HEK293 (cell line): ENCODE results near the gene ABCG1.
A peak's percentile ranks its signal among the peaks of the same experiment; 100 is the strongest.

Source experiments
- CTCF ChIA-PET: fragments of 350-600 bp; formaldehyde crosslinking; extraction: SDS; loops from one replicate; lab custom pipeline; 2021; ENCODE audit warnings: antibody characterized with exemption; lab: Yijun Ruan, JAX
- POLR2A ChIA-PET: fragments of 300-600 bp; formaldehyde crosslinking; extraction: SDS; loops from one replicate; lab custom pipeline; 2020; ENCODE audit warnings: antibody characterized with exemption, inconsistent platforms; lab: Yijun Ruan, JAX
- H3K27ac ChIP-seq: fragments of 200-500 bp; sonication (Bioruptor generic); 2 replicates; pipeline ENCODE4 v1.5.1; 2014; ENCODE audit warnings: low read depth, low read length, control low read depth, inconsistent platforms; ENCODE audit errors: extremely low read depth
- H3K36me3 ChIP-seq, 2 experiments: fragments of 200-500 bp in 1 of 2; sonication (Bioruptor generic) in 1 of 2; 1 replicate in 1 of 2; 2 replicates in 1 of 2; pipeline ENCODE4 v1.5.1; 2014 to 2017; ENCODE audit warnings: inconsistent platforms in 2 of 2, low read length in 2 of 2; ENCODE audit not compliant: control insufficient read depth in 2 of 2, insufficient read depth in 1 of 2
- H3K4me1 ChIP-seq: fragments of 200-500 bp; sonication (Bioruptor generic); 2 replicates; pipeline ENCODE4 v1.5.1; 2014; ENCODE audit warnings: mild to moderate bottlenecking, low read length, inconsistent platforms; ENCODE audit not compliant: control insufficient read depth, insufficient read depth
- H3K4me3 ChIP-seq: 2 replicates; pipeline ENCODE4 v1.5.1; 2011; ENCODE audit warnings: low read depth, mild to moderate bottlenecking, control low read depth, low read length, moderate library complexity
- H3K9me3 ChIP-seq: fragments of 200-500 bp; sonication (Bioruptor generic); 2 replicates; pipeline ENCODE4 v1.5.1; 2014; ENCODE audit warnings: low read depth, low read length, inconsistent platforms; ENCODE audit not compliant: control insufficient read depth, insufficient read depth
- GFI1B ChIP-seq: fragments of 450-650 bp; formaldehyde crosslinking; IDR thresholded peaks from 2 replicates; pipeline ENCODE4 v1.5.1; 2016; ENCODE audit warnings: missing biosample characterization, missing genetic modification characterization
- HOXD13 ChIP-seq: sonication (generic); formaldehyde crosslinking; IDR thresholded peaks from 2 replicates; pipeline ENCODE4 v1.8.0; 2022; ENCODE audit warnings: missing genetic modification reagents, borderline replicate concordance
- KLF8 ChIP-seq: fragments of 450-650 bp; formaldehyde crosslinking; IDR thresholded peaks from 2 replicates; pipeline ENCODE4 v1.5.1; 2016; ENCODE audit warnings: missing biosample characterization, missing genetic modification characterization
- MYNN ChIP-seq: fragments of 450-650 bp; formaldehyde crosslinking; IDR thresholded peaks from 2 replicates; pipeline ENCODE4 v1.5.1; 2016; ENCODE audit warnings: missing biosample characterization, missing genetic modification characterization, borderline replicate concordance
- PRDM1 ChIP-seq: fragments of 450-650 bp; formaldehyde crosslinking; IDR thresholded peaks from 2 replicates; pipeline ENCODE4; 2016; ENCODE audit warnings: missing biosample characterization, missing genetic modification characterization
- YY1 ChIP-seq: fragments of 450-650 bp; formaldehyde crosslinking; IDR thresholded peaks from 2 replicates; pipeline ENCODE4 v1.5.1; 2018; ENCODE audit warnings: missing biosample characterization, missing genetic modification characterization
- ZBTB20 ChIP-seq: fragments of 450-650 bp; formaldehyde crosslinking; IDR thresholded peaks from 2 replicates; pipeline ENCODE4 v1.5.1; 2016; ENCODE audit warnings: missing biosample characterization, missing genetic modification characterization
- ZNF10 ChIP-seq: fragments of 450-650 bp; formaldehyde crosslinking; IDR thresholded peaks from 2 replicates; pipeline ENCODE4 v1.5.1; 2017; ENCODE audit warnings: missing biosample characterization, missing genetic modification characterization
- ZNF26 ChIP-seq: fragments of 450-650 bp; formaldehyde crosslinking; IDR thresholded peaks from 2 replicates; pipeline ENCODE4 v1.5.1; 2016; ENCODE audit warnings: missing biosample characterization, missing genetic modification characterization
- ZNF274 ChIP-seq, 2 experiments: fragments of 200-500 bp in 1 of 2; fragments of 450-650 bp in 1 of 2; sonication (Bioruptor generic) in 1 of 2; formaldehyde crosslinking in 1 of 2; IDR thresholded peaks; 2 replicates each; pipeline versions ENCODE4 v1.5.1 to v1.6.1; 2014 to 2016; ENCODE audit warnings: borderline replicate concordance in 1 of 2, inconsistent platforms in 1 of 2, low read length in 1 of 2, missing biosample characterization in 1 of 2, missing genetic modification characterization in 1 of 2
- ZNF302 ChIP-seq: fragments of 450-650 bp; formaldehyde crosslinking; IDR thresholded peaks from 2 replicates; pipeline ENCODE4 v1.5.1; 2016; ENCODE audit warnings: missing biosample characterization, missing genetic modification characterization, low read depth
- ZNF324 ChIP-seq: fragments of 450-650 bp; formaldehyde crosslinking; IDR thresholded peaks from 2 replicates; pipeline ENCODE4 v1.5.1; 2016; ENCODE audit warnings: missing biosample characterization, missing genetic modification characterization
- ZNF513 ChIP-seq: fragments of 450-650 bp; IDR thresholded peaks from 2 replicates; pipeline ENCODE4 v1.5.1; 2018; ENCODE audit warnings: missing biosample characterization, missing genetic modification characterization
- ZNF518A ChIP-seq: fragments of 450-650 bp; formaldehyde crosslinking; conservative IDR thresholded peaks from 2 replicates; pipeline ENCODE4 v1.5.1; 2016; ENCODE audit warnings: low read depth, missing biosample characterization, missing genetic modification characterization
- ZNF560 ChIP-seq: fragments of 450-650 bp; formaldehyde crosslinking; IDR thresholded peaks from 2 replicates; pipeline ENCODE4 v1.5.1; 2017; ENCODE audit warnings: missing biosample characterization, missing genetic modification characterization, borderline replicate concordance
- ZNF561 ChIP-seq: fragments of 450-650 bp; IDR thresholded peaks from 2 replicates; pipeline ENCODE4 v1.5.1; 2018; ENCODE audit warnings: missing biosample characterization, missing genetic modification characterization, borderline replicate concordance
- ZNF670 ChIP-seq: fragments of 450-650 bp; formaldehyde crosslinking; IDR thresholded peaks from 2 replicates; pipeline ENCODE4 v1.5.1; 2016; ENCODE audit warnings: missing biosample characterization, missing genetic modification characterization, low read depth
- ZNF777 ChIP-seq: fragments of 450-650 bp; formaldehyde crosslinking; IDR thresholded peaks from 2 replicates; pipeline ENCODE4 v1.5.1; 2017; ENCODE audit warnings: missing biosample characterization, missing genetic modification characterization, borderline replicate concordance
- ZNF792 ChIP-seq: fragments of 450-650 bp; formaldehyde crosslinking; IDR thresholded peaks from 2 replicates; pipeline ENCODE4 v1.5.1; 2016; ENCODE audit warnings: missing biosample characterization, missing genetic modification characterization

ABCG1 gene

GRCh38 chr21:42236693-42237092 is 17.8 kb downstream of the ABCG1 start:
- Histone ChIP-seq H3K9me3 (no peaks in the 10 kb centered on the region), H3K4me3 (no peak overlapping the region), H3K36me3 (no peaks in the 10 kb centered on the region), H3K4me1 (peaks cover 22% of the 10 kb centered on the region), H3K27ac (no peak overlapping the region)
- POLR2A ChIA-PET = no interaction called here
- CTCF ChIA-PET = interaction anchor here (1.2 to 3.8 kb wide), 2 partner anchors 23 to 65 kb away, joined by 4 to 32 read pairs; no protein-coding TSS in a partner anchor
- no peak for TF ChIP-seq ZNF561 (tag by site-specific recombination)
- peak; percentile 17; the same call in 1 of the 2 replicates for TF ChIP-seq PRDM1

- ChIA-PET POLR2A (no interaction called here), CTCF (interaction anchor here (0.9 to 3.8 kb wide), 5 partner anchors 10 to 121 kb away, joined by 3 to 32 read pairs (median 4); no protein-coding TSS in a partner anchor)
- Histone ChIP-seq H3K4me3 (no peak overlapping the region), H3K36me3 (no peaks in the 10 kb centered on the region), H3K4me1 (peaks cover 22% of the 10 kb centered on the region), H3K9me3 (no peaks in the 10 kb centered on the region), H3K27ac (no peak overlapping the region)
- TF ChIP-seq KLF8 (tag by site-specific recombination) = no peak
- TF ChIP-seq MYNN (tag by site-specific recombination) = no peak
These were observed 18.2 kb downstream of the ABCG1 start for GRCh38 chr21:42237161-42237560.

DNA sequence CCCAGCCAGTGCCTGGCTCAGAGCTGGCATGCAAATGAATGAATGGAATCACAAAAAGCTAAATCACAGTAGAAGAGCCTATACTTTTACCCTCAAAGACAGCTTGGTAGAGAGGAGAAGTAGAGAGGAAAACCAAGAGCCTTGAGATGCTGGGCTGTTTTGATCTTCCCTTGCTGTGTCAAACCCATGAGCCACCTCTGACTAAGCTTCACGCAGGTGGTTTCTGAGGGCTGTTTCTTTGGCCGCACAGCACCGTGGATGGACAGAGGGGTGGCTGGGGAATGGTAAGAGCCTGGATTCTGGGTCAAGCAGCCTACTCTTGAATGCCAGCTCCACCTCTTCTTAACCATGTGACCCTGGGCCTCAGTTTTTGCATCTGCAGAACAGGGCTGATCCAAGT is 18.6 kb downstream of the ABCG1 start:
- CTCF ChIA-PET = interaction anchor here (0.9 to 3.8 kb wide), 8 partner anchors 9 to 121 kb away, joined by 3 to 32 read pairs (median 4); no protein-coding TSS in a partner anchor
- no peaks in the 10 kb centered on the region for H3K9me3 ChIP-seq
- POLR2A ChIA-PET = no interaction called here
- TF ChIP-seq KLF8 (tag by site-specific recombination) (no peak), ZNF560 (no peak), HOXD13 (CRISPR knock-in tag) (no peak), GFI1B (tag by site-specific recombination) (no peak), ZBTB20 (tag by site-specific recombination) (no peak), ZNF513 (tag by site-specific recombination) (no peak), ZNF324 (tag by site-specific recombination) (no peak), ZNF777 (no peak), ZNF26 (tag by site-specific recombination) (no peak), YY1 (tag by site-specific recombination) (no peak)
- TF ChIP-seq, all 188 proteins: peak for 0
- Histone ChIP-seq H3K27ac (no peak overlapping the region), H3K4me1 (peaks cover 22% of the 10 kb centered on the region), H3K36me3 (no peaks in the 10 kb centered on the region), H3K4me3 (no peak overlapping the region)

DNA sequence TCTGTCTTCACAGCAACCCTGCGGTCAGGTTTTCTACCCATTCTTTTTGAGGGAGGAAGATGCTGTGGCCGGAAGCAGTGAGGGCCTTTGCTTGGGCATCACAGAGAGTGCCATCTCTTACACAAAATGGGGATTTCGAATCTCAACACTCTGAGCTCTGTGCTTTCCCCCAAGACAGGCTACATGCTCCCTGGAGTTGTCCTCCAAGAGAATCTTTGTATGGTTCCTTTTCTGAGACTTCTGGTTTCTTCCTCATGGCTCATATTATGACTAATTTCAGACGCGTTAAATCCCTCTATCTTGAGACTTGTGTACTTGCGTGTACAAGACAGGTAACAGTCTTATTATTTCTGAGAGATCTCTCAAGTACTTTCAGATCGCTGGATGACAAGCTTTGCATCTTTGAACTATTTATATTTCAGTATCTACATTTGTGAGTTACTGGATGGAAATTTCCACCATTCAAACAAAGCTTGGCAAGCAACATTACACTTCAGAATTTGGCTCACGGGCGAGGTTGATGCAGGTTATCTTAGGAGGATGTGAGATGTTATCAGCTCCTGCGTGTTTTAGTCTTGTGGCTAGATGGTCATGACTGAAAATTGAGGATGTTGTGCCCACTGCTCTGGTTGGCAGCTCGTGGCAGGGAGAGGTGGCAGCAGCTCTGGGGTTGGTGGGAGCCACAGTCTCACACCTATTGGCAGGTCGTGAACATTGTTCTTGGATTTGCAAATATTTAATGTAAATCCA is 19.4 kb downstream of the ABCG1 start:
- CTCF ChIA-PET = interaction anchor here (0.7 to 3.8 kb wide), 11 partner anchors 10 to 122 kb away, joined by 3 to 32 read pairs (median 4); no protein-coding TSS in a partner anchor
- TF ChIP-seq ZNF518A (tag by site-specific recombination) (no peak), ZNF10 (tag by site-specific recombination) (no peak), ZNF792 (no peak), ZNF670 (tag by site-specific recombination) (no peak), ZNF274 (IDR thresholded peaks at IDR 0.05; ENCODE audit: low read length) (no peak), ZNF274 (tag by site-specific recombination; IDR thresholded peaks at IDR 0.05; ENCODE audit: borderline replicate concordance) (no peak), YY1 (tag by site-specific recombination) (no peak), ZNF302 (tag by site-specific recombination) (no peak)

More for the DNA sequence above, 19.4 kb downstream of the ABCG1 start:
- peaks cover 16% of the 10 kb centered on the region for H3K4me1 ChIP-seq
- H3K9me3 ChIP-seq = no peaks in the 10 kb centered on the region
- no peak overlapping the region for H3K27ac ChIP-seq
- POLR2A ChIA-PET = no interaction called here
- H3K36me3 ChIP-seq = no peaks in the 10 kb centered on the region
- H3K4me3 ChIP-seq = no peak overlapping the region
